GM06990 (cell line): Measurements from ENCODE around the gene APOL3.
"Not testable (repeated sequence)": the region's sequence is repeated elsewhere in the genome, so short reads cannot be mapped to it uniquely, and the experiment has no call there.

Experiments
- DNase-seq: peaks from one replicate; pipeline ENCODE4 v3.0.0-alpha.2; 2011; ENCODE audit not compliant: insufficient read length; ENCODE audit errors: extremely low read depth
- H3K27me3 ChIP-seq: replicated peaks from 2 replicates; pipeline ENCODE4 v1.6.0; 2011; ENCODE audit warnings: low read length; ENCODE audit not compliant: control insufficient read depth, insufficient read depth
- H3K36me3 ChIP-seq: 2 replicates; pipeline ENCODE4 v1.5.1; 2011; ENCODE audit warnings: low read length; ENCODE audit not compliant: control insufficient read depth, insufficient read depth
- H3K4me3 ChIP-seq: replicated peaks from 2 replicates; pipeline ENCODE4 v1.5.1; 2011; ENCODE audit warnings: low read depth, mild to moderate bottlenecking, control low read depth, low read length
- CTCF ChIP-seq: IDR thresholded peaks from 2 replicates; pipeline ENCODE4 v1.5.1; 2011; ENCODE audit warnings: low read length, control low read depth, mild to moderate bottlenecking, inconsistent platforms; ENCODE audit not compliant: insufficient read depth, poor library complexity, severe bottlenecking

The APOL3 gene

GRCh38 chr22:36194385-36194784 lies 33.8 kb upstream of the APOL3 start:
- Histone ChIP-seq H3K36me3 (no peaks in the 10 kb centered on the region), H3K4me3 (no peak overlapping the region), H3K27me3 (no peaks in the 10 kb centered on the region; the same call in 1 of the 2 replicates)
- DNase-seq = no peak
- TF ChIP-seq CTCF = no peak

DNA sequence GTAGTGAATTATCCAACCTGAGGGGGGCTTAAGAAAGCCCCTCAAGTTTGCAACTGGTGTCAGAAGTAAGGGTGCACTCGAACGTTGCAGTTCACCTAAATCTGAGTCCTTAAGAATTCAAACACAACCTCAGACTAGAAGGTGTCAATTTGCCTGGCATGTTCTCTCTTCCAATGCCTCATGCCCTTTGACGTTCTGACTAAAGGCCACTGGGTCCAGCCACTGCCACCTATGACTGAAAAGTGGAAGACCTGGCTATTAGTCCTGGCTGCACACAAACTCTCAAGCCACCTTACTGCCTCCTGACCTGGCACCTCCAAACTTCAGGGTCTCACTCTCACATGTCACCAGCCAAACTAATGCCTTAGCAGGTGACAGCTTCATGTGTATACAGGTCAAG lies 33.0 kb upstream of the APOL3 start:
- no peak for TF ChIP-seq CTCF
- Histone ChIP-seq H3K36me3 (no peaks in the 10 kb centered on the region), H3K27me3 (no peaks in the 10 kb centered on the region; the same call in 1 of the 2 replicates), H3K4me3 (no peak overlapping the region)
- no peak for DNase-seq

GRCh38 chr22:36193171-36193570 lies 32.6 kb upstream of the APOL3 start:
- H3K27me3 ChIP-seq = no peaks in the 10 kb centered on the region; the same call in 1 of the 2 replicates
- H3K36me3 ChIP-seq = no peaks in the 10 kb centered on the region
- H3K4me3 ChIP-seq = no peak overlapping the region
- no peak for DNase-seq
- TF ChIP-seq CTCF = no peak

GRCh38 chr22:36192542-36192941 lies 32.0 kb upstream of the APOL3 start:
- no peak for TF ChIP-seq CTCF
- no peaks in the 10 kb centered on the region for H3K36me3 ChIP-seq
- no peaks in the 10 kb centered on the region; the same call in 1 of the 2 replicates for H3K27me3 ChIP-seq
- H3K4me3 ChIP-seq = no peak overlapping the region
- no peak for DNase-seq

- no peak overlapping the region for H3K4me3 ChIP-seq
- no peak for DNase-seq
- no peaks in the 10 kb centered on the region; the same call in 1 of the 2 replicates for H3K27me3 ChIP-seq
- H3K36me3 ChIP-seq = no peaks in the 10 kb centered on the region
- no peak for TF ChIP-seq CTCF
Observed at GRCh38 chr22:36191106-36191836, 30.7 kb upstream of the APOL3 start.

GRCh38 chr22:36187862-36188261 lies 27.3 kb upstream of the APOL3 start:
- H3K4me3 ChIP-seq, DNase-seq, H3K27me3 ChIP-seq, H3K36me3 ChIP-seq: not testable (repeated sequence)
